ENCODE data around the gene CRY1.

DNA sequence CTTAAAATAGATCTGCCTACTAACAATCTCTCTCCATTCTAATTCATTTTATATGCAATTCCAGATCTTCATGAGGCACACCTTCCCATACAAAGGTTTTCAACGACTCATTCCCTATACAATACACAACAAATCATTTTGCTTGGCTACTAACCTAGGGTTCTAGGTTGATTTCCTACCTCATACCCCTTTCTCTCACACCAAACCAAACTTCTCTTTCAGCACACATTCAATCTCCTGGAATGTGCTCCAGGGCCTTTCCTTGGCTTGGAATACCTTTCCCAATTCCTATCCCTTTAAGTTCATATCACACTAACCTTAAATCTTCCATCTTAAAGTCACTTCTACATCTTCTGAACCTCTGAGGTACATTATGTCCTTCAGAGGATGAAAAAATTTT, 67.7 kb downstream of the CRY1 start:
- TF ChIP-seq POU2F2 (IDR thresholded peaks at IDR 0.05; ENCODE audit: low read depth, low read length) (no peak), POLR2A (IDR thresholded peaks at IDR 0.05; ENCODE audit: low read depth, low read length) (no peak), POLR2AphosphoS5 (IDR thresholded peaks at IDR 0.05; ENCODE audit: low read depth, low read length) (no peak), TAF1 (IDR thresholded peaks at IDR 0.05; ENCODE audit: low read depth, low read length) (no peak), SPI1 (IDR thresholded peaks at IDR 0.05; ENCODE audit: low read depth, low read length) (no peak), PAX5 (IDR thresholded peaks at IDR 0.05; ENCODE audit: insufficient read depth, low read length, severe bottlenecking) (no peak)
